ENCODE results near the gene LNP1. TPM values are rescaled to one million over a fixed set of nuclear protein-coding genes. Genes with fewer than 3 reads are reported as not detected.
A peak's percentile ranks its signal among the peaks of the same experiment; 100 is the strongest.

The LNP1 gene
- polyA plus RNA-seq, 2 of the 4 experiments (the other 2 are of a cell fraction) = 1.3 to 2.0 TPM

GRCh38 chr3:100436951-100437350 lies 35.6 kb downstream of the LNP1 start:
- H3K27ac ChIP-seq = no peak overlapping the region
- TF ChIP-seq, protein P1, sequence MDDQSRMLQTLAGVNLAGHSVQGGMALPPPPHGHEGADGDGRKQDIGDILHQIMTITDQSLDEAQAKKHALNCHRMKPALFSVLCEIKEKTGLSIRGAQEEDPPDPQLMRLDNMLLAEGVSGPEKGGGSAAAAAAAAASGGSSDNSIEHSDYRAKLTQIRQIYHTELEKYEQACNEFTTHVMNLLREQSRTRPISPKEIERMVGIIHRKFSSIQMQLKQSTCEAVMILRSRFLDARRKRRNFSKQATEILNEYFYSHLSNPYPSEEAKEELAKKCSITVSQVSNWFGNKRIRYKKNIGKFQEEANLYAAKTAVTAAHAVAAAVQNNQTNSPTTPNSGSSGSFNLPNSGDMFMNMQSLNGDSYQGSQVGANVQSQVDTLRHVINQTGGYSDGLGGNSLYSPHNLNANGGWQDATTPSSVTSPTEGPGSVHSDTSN (IDR thresholded peaks at IDR 0.05) = no peak
- TF ChIP-seq CEBPB (IDR thresholded peaks at IDR 0.05) (no peak), RAD21 (conservative IDR thresholded peaks at IDR 0.05 in 1 of 2, IDR thresholded peaks at IDR 0.05 in 1 of 2) (no peak), HES2 (IDR thresholded peaks at IDR 0.05) (no peak)
- DNase-seq (ENCODE audit: low read depth in 1 of 2, low spot score in 1 of 2) = no peak

DNA sequence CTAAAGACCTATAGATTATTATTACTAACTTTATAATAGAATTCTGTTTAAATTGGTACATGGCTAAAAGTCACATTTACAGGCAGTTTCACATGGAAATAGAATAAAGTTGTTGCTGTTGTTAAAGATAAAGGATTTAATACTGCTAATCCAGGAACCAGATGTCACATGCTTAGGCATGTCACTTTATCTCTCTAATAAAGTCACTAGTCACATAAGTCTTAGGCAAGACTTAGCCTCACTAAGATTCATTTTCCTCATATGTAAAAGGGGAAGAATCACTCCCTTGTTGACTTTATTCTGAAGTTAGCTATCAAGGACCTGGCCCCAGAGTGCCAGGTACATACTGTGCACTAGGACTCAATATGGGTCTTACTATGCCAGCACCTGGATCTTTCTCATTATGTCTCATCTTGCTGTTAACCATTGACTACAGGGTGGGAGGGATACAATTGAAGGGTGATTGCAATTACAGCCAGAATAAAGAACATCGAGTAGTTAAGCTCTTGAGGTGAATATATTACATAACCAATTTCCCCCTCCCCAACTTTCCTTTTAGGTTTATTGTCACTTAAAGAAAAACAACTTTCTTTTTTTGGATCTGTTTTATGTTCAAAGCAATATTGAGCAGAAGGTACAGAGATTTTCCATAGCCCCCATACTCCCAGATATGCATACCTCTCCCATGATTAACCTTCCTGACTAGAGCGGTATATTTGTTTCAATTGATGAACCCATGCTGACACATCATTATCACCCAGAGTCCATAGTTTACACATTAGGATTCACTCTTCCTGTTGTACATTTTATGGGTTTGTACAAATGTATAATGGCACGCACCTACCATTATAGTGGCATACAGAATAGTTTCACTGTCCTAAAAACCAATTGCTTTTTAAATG lies 36.6 kb downstream of the LNP1 start:
- Histone ChIP-seq H3K4me3 (no peak overlapping the region), H3K4me2 (no peak overlapping the region), H3K4me1 (no peaks in the 10 kb centered on the region), H3K9me3 (peaks cover 7% of the 10 kb centered on the region; the same call in 1 of the 3 replicates), H3K27ac (no peak overlapping the region)
- FAIRE-seq (no peak), DNase-seq (ENCODE audit: low read depth in 1 of 2, low spot score in 1 of 2) (no peak), ATAC-seq (no peak)
- CTCF ChIA-PET = no interaction called here
- 62% methylated on average over 3 of the region's 3 CpGs for WGBS (ENCODE audit: missing lambda C conversion rate)
- POLR2A ChIA-PET = no interaction called here
- peak; percentile 5 for TF ChIP-seq MAFK (IDR thresholded peaks at IDR 0.05; ENCODE audit: partially characterized antibody)
- no peak for TF ChIP-seq KDM5A (IDR thresholded peaks at IDR 0.05)

More at GRCh38 chr3:100436951-100437350, 35.6 kb downstream of the LNP1 start:
- Histone ChIP-seq H3K4me1 (no peaks in the 10 kb centered on the region), H3K4me2 (no peak overlapping the region), H3K4me3 (no peak overlapping the region), H3K9me3 (peaks cover 7% of the 10 kb centered on the region; the same call in 1 of the 3 replicates)
- CTCF ChIA-PET = no interaction called here
- POLR2A ChIA-PET = no interaction called here
- peak; percentile 39 for FAIRE-seq
- 65% methylated on average over 2 of the region's 2 CpGs for WGBS (ENCODE audit: missing lambda C conversion rate)
- ATAC-seq = no peak

- 68% methylated on average over 2 of the region's 2 CpGs for WGBS (ENCODE audit: missing lambda C conversion rate)
- no peak for ATAC-seq
- no peaks in the 10 kb centered on the region for H3K4me1 ChIP-seq
- ChIA-PET CTCF (no interaction called here), POLR2A (interaction anchor here (0.5 kb wide), 1 partner anchor 1122 kb away, joined by 4 read pairs; no protein-coding TSS in a partner anchor)
- H3K27ac ChIP-seq = no peak overlapping the region
- no peak overlapping the region for H3K4me2 ChIP-seq
- DNase-seq (ENCODE audit: low read depth in 1 of 2, low spot score in 1 of 2) = no peak
- TF ChIP-seq POLR2A (IDR thresholded peaks at IDR 0.05; ENCODE audit: low read length) (no peak), ZNF302 (CRISPR knock-in tag; IDR thresholded peaks at IDR 0.05) (no peak), HEYL (CRISPR knock-in tag; IDR thresholded peaks at IDR 0.05) (no peak), EHF (CRISPR knock-in tag; IDR thresholded peaks at IDR 0.05) (no peak), JUNB (IDR thresholded peaks at IDR 0.05) (no peak), KDM1A (IDR thresholded peaks at IDR 0.05; ENCODE audit: low read depth) (no peak), CHD4 (IDR thresholded peaks at IDR 0.05; ENCODE audit: borderline replicate concordance) (no peak), RNF2 (IDR thresholded peaks at IDR 0.05; ENCODE audit: borderline replicate concordance, low read depth) (no peak), ZC3H11A (IDR thresholded peaks at IDR 0.05) (no peak), RAD21 (conservative IDR thresholded peaks at IDR 0.05 in 1 of 2, IDR thresholded peaks at IDR 0.05 in 1 of 2) (no peak), REST (IDR thresholded peaks at IDR 0.05) (no peak), CHD2 (IDR thresholded peaks at IDR 0.05; ENCODE audit: low read length, partially characterized antibody) (no peak), FOSL2 (IDR thresholded peaks at IDR 0.05) (no peak), FOSL2 (CRISPR knock-in tag; IDR thresholded peaks at IDR 0.05) (no peak)
- TF ChIP-seq, protein P2, sequence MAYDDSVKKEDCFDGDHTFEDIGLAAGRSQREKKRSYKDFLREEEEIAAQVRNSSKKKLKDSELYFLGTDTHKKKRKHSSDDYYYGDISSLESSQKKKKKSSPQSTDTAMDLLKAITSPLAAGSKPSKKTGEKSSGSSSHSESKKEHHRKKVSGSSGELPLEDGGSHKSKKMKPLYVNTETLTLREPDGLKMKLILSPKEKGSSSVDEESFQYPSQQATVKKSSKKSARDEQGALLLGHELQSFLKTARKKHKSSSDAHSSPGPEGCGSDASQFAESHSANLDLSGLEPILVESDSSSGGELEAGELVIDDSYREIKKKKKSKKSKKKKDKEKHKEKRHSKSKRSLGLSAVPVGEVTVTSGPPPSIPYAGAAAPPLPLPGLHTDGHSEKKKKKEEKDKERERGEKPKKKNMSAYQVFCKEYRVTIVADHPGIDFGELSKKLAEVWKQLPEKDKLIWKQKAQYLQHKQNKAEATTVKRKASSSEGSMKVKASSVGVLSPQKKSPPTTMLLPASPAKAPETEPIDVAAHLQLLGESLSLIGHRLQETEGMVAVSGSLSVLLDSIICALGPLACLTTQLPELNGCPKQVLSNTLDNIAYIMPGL (CRISPR knock-in tag; IDR thresholded peaks at IDR 0.05; ENCODE audit: borderline replicate concordance) = no peak
- FAIRE-seq = no peak
- no peak overlapping the region for H3K4me3 ChIP-seq
- H3K9me3 ChIP-seq = peaks cover 7% of the 10 kb centered on the region; the same call in 1 of the 3 replicates
These were observed 37.3 kb downstream of the LNP1 start for GRCh38 chr3:100438623-100438974.
